ENCODE results near the gene CSF1.

DNA sequence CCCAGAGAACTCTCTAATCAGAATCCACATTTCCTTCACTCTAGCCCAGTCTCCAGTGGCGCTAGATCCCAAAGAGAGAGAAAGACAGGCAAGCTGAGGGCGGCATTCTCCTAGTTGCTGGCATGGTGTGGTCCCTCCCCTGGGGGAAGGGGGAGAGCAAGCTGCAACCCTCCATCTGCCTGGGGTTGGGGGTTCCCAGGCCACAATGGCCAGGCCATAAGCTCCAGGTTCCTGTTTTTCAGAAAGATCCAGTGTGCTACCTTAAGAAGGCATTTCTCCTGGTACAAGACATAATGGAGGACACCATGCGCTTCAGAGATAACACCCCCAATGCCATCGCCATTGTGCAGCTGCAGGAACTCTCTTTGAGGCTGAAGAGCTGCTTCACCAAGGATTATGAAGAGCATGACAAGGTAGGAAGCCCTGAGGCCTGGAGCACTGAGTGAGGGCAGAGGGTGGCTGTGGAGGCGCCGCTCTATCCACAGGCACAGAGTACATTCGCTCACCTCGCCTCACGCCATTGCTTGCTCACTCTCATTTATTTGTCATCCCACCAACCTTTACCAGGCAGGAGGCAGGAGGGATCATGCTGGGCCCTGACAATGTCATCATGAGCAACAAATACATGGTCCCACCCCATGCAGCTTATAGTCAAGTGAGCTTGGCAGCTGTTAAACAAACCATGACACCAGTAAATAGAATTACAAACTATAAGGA, 6.6 kb downstream of the CSF1 start:
- TF ChIP-seq POLR2AphosphoS5 (IDR thresholded peaks at IDR 0.05; ENCODE audit: insufficient read depth in 1 of 2, low read depth in 1 of 2) (no peak), POLR2A (IDR thresholded peaks at IDR 0.05) (no peak)
- TF ChIP-seq, protein P1, sequence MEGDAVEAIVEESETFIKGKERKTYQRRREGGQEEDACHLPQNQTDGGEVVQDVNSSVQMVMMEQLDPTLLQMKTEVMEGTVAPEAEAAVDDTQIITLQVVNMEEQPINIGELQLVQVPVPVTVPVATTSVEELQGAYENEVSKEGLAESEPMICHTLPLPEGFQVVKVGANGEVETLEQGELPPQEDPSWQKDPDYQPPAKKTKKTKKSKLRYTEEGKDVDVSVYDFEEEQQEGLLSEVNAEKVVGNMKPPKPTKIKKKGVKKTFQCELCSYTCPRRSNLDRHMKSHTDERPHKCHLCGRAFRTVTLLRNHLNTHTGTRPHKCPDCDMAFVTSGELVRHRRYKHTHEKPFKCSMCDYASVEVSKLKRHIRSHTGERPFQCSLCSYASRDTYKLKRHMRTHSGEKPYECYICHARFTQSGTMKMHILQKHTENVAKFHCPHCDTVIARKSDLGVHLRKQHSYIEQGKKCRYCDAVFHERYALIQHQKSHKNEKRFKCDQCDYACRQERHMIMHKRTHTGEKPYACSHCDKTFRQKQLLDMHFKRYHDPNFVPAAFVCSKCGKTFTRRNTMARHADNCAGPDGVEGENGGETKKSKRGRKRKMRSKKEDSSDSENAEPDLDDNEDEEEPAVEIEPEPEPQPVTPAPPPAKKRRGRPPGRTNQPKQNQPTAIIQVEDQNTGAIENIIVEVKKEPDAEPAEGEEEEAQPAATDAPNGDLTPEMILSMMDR (IDR thresholded peaks at IDR 0.05), result no peak
